Measurements from ENCODE around the gene TRIM72.
"Not testable (repeated sequence)": the region's sequence is repeated elsewhere in the genome, so short reads cannot be mapped to it uniquely, and the experiment has no call there.

The TRIM72 gene

GRCh38 chr16:31191697-31192428 lies 22.1 kb upstream of the TRIM72 start:
- no peak for TF ChIP-seq CTCF (IDR thresholded peaks at IDR 0.05; ENCODE audit: extremely low read depth, missing control alignments)
- no peak for DNase-seq (ENCODE audit: low spot score)

- TF ChIP-seq CTCF (IDR thresholded peaks at IDR 0.05; ENCODE audit: extremely low read depth, missing control alignments), result no peak
- no peak for DNase-seq (ENCODE audit: low spot score)
These were observed 20.9 kb upstream of the TRIM72 start for GRCh38 chr16:31192856-31193642.

GRCh38 chr16:31193874-31194273 lies 20.0 kb upstream of the TRIM72 start:
- no peak for DNase-seq (ENCODE audit: low spot score)
- no peak for TF ChIP-seq CTCF (IDR thresholded peaks at IDR 0.05; ENCODE audit: extremely low read depth, missing control alignments)

GRCh38 chr16:31194898-31195297 lies 19.0 kb upstream of the TRIM72 start:
- TF ChIP-seq CTCF (IDR thresholded peaks at IDR 0.05; ENCODE audit: extremely low read depth, missing control alignments), result no peak
- no peak for DNase-seq (ENCODE audit: low spot score)

GRCh38 chr16:31195861-31196260 lies 18.1 kb upstream of the TRIM72 start:
- DNase-seq (ENCODE audit: low spot score), result not testable (repeated sequence)

GRCh38 chr16:31196324-31197088 lies 17.4 kb upstream of the TRIM72 start:
- no peak for DNase-seq (ENCODE audit: low spot score)
- TF ChIP-seq CTCF (IDR thresholded peaks at IDR 0.05; ENCODE audit: extremely low read depth, missing control alignments), result no peak

GRCh38 chr16:31198207-31198882 lies 15.6 kb upstream of the TRIM72 start:
- no peak for DNase-seq (ENCODE audit: low spot score)
- TF ChIP-seq CTCF (IDR thresholded peaks at IDR 0.05; ENCODE audit: extremely low read depth, missing control alignments), result no peak
